GM21786 (cell line): ENCODE measurements around the gene LSR.

Source experiments
- ATAC-seq: cut with Tn5 transposase; IDR thresholded peaks from one replicate; pipeline ENCODE4 v1.9.1; 2021; ENCODE audit not compliant: unreplicated experiment

The LSR gene

GRCh38 chr19:35314858-35315470 lies 66.2 kb downstream of the LSR start:
- ATAC-seq: no peak

GRCh38 chr19:35315883-35316282 lies 67.1 kb downstream of the LSR start:
- no peak for ATAC-seq

- no peak for ATAC-seq
Measured at GRCh38 chr19:35316560-35316959, 67.8 kb downstream of the LSR start.
